ENCODE data around the gene PXK.

DNA sequence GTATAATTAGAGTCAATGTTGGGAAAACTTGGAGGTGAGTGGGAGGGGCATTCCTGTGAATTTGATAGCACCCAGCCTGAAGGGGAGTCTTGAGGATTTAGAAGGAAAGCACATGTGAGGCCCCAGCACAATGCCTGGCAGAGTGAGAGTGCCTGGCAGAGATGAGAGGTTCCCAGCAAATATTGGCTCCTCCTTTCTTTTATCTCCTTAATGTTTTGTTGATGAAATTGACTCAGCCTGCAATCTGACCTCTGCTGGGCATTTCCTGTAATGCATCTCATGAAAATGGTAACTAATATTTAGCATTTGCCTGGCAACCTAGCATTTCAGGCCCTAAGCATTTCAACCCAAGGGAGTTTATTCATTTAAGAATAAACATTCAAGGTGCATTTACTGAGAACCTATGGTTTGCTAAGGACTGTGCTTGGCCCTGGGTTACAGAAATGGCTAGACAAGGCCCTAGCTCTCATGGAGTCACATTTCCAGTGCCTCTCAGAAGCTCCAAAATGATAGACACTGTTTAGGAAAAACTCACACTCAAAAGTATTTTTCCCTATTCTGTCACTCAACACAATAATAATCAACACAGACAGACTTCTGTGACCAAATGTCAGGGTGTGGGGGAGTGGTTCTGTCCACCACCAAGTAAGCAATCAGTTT, 82.0 kb downstream of the PXK start:
- TF ChIP-seq, protein P1, sequence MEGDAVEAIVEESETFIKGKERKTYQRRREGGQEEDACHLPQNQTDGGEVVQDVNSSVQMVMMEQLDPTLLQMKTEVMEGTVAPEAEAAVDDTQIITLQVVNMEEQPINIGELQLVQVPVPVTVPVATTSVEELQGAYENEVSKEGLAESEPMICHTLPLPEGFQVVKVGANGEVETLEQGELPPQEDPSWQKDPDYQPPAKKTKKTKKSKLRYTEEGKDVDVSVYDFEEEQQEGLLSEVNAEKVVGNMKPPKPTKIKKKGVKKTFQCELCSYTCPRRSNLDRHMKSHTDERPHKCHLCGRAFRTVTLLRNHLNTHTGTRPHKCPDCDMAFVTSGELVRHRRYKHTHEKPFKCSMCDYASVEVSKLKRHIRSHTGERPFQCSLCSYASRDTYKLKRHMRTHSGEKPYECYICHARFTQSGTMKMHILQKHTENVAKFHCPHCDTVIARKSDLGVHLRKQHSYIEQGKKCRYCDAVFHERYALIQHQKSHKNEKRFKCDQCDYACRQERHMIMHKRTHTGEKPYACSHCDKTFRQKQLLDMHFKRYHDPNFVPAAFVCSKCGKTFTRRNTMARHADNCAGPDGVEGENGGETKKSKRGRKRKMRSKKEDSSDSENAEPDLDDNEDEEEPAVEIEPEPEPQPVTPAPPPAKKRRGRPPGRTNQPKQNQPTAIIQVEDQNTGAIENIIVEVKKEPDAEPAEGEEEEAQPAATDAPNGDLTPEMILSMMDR (IDR thresholded peaks at IDR 0.05) = peak in 5 of 7 experiments; percentile 57 to 86 (median 77)
- TF ChIP-seq EP300 (IDR thresholded peaks at IDR 0.05) = no peak
- TF ChIP-seq POLR2A (IDR thresholded peaks at IDR 0.05) = no peak
